ENCODE results near the gene FAM216B.

Gene FAM216B

GRCh38 chr13:42836930-42837690 lies 55.7 kb downstream of the FAM216B start:
- DNase-seq = peak; percentile 88
